Testis (tissue), 2 donors: ENCODE results near the gene CCDC47.

Experiments
- CTCF ChIP-seq, 3 experiments: fragments of 450-650 bp in 2 of 3; fragments of 200-600 bp in 1 of 3; sonication (generic) in 1 of 3; IDR thresholded peaks; one replicate each; pipeline ENCODE4 v1.5.1; 2016 to 2019; ENCODE audit warnings: antibody characterized with exemption in 3 of 3, mild to moderate bottlenecking in 2 of 3, moderate library complexity in 1 of 3
- POLR2A ChIP-seq: fragments of 450-650 bp; IDR thresholded peaks from one replicate; pipeline ENCODE4 v1.6.1; 2017; ENCODE audit warnings: antibody characterized with exemption, mild to moderate bottlenecking, moderate library complexity

- TF ChIP-seq POLR2A (no peak), CTCF (IDR thresholded peaks at IDR 0.05) (no peak)
These were observed 72.0 kb downstream of the CCDC47 start for GRCh38 chr17:63701456-63701820.
